Measurements from ENCODE around the gene C20orf202. TPM values are rescaled to one million over a fixed set of nuclear protein-coding genes. Genes with fewer than 3 reads are reported as not detected.

The C20orf202 gene
- total and polyA plus RNA-seq, 9 of the 15 experiments (the other 6 are each of a cell fraction or from before 2014, with no cell fraction given): 0.03 to 0.24 (median 0.15) TPM; not detected in 4

GRCh38 chr20:1229541-1229940, 26.3 kb downstream of the C20orf202 start:
- ATAC-seq: no peak
- CTCF ChIA-PET (ENCODE audit: low intra/inter-chr PET ratio): no interaction called here
- WGBS (ENCODE audit: insufficient coverage, low coverage, missing lambda C conversion rate): 74% methylated on average over 3 of the region's 3 CpGs
- Histone ChIP-seq H3K9me1 (ENCODE audit: control insufficient read depth, insufficient read depth, low read length) (no peaks in the 10 kb centered on the region), H4K20me1 (replicated peaks; ENCODE audit: control insufficient read depth, insufficient read depth, low read length) (no peaks in the 10 kb centered on the region), H3K27ac (ENCODE audit: extremely low read depth, low read depth, low read length) (no peak overlapping the region), H3K4me2 (ENCODE audit: insufficient read depth, low read length) (no peak overlapping the region), H3K79me2 (ENCODE audit: control insufficient read depth, insufficient read depth, low read length) (peaks cover 3% of the 10 kb centered on the region; the same call in 1 of the 3 replicates), H3K4me3 (no peak overlapping the region), H3K36me3 (ENCODE audit: control insufficient read depth, insufficient read depth, low read length) (no peaks in the 10 kb centered on the region), H3K9me3 (replicated peaks; ENCODE audit: control insufficient read depth, insufficient read depth, low read depth, low read length) (no peaks in the 10 kb centered on the region), H3K27me3 (ENCODE audit: control insufficient read depth in 2 of 2, insufficient read depth in 2 of 2, low read length in 2 of 2) (no peaks in the 10 kb centered on the region), H3K4me1 (replicated peaks in 1 of 2; ENCODE audit: control insufficient read depth in 2 of 2, insufficient read depth in 2 of 2, low read length in 2 of 2) (peaks cover 10 to 19% of the 10 kb centered on the region in 2 experiments; a peak in 4 of 5 replicates), H3K9ac (ENCODE audit: insufficient read depth in 1 of 2, low read depth in 2 of 2, low read length in 2 of 2) (no peak overlapping the region), H2AFZ (ENCODE audit: low read depth, low read length) (no peak overlapping the region)
- in situ Hi-C loops (cut with MboI): no loop called here
- no TSS peak for BruUV-seq (replicated peaks)
- no peak for DNase-seq (ENCODE audit: extremely low read depth in 1 of 4, low spot score in 3 of 4)
- intact Hi-C loops (cut with micrococcal nuclease): no loop called here
- TF ChIP-seq NCOR1 (IDR thresholded peaks at IDR 0.05): no peak
- no peak for TF ChIP-seq ZEB2 (IDR thresholded peaks at IDR 0.05)
- no peak for TF ChIP-seq CBX8 (IDR thresholded peaks at IDR 0.05; ENCODE audit: borderline replicate concordance, extremely low read depth, low read depth, low read length, poor library complexity, severe bottlenecking)
- TF ChIP-seq ZNF316 (IDR thresholded peaks at IDR 0.05): peak; percentile 51; the same call in 1 of the 2 replicates
- TF ChIP-seq NONO (IDR thresholded peaks at IDR 0.05; ENCODE audit: low read depth in 2 of 2, low read length in 1 of 2): no peak
- no peak for TF ChIP-seq PRDM10 (IDR thresholded peaks at IDR 0.05; ENCODE audit: partially characterized antibody)
- POLR2A ChIA-PET: no interaction called here
- no peak for FAIRE-seq
